HG02798 (cell line): ENCODE measurements around the gene KRTAP5-6.

Experiments
- ATAC-seq: cut with Tn5 transposase; IDR thresholded peaks from one replicate; pipeline ENCODE4 v1.9.1; 2021; ENCODE audit warnings: mild to moderate bottlenecking; ENCODE audit not compliant: unreplicated experiment, poor library complexity

Gene KRTAP5-6

GRCh38 chr11:1695548-1696108, 1.4 kb upstream of the KRTAP5-6 start:
- ATAC-seq = no peak

- ATAC-seq = no peak
Observed at GRCh38 chr11:1699771-1700170, 2.8 kb downstream of the KRTAP5-6 start.

- ATAC-seq = no peak
Observed at GRCh38 chr11:1701091-1701807, 4.3 kb downstream of the KRTAP5-6 start.

- ATAC-seq = no peak
Observed at GRCh38 chr11:1702506-1702905, 5.5 kb downstream of the KRTAP5-6 start.

- no peak for ATAC-seq
Observed at GRCh38 chr11:1703146-1703545, 6.2 kb downstream of the KRTAP5-6 start.

- no peak for ATAC-seq
Observed at GRCh38 chr11:1705126-1706052, 8.4 kb downstream of the KRTAP5-6 start.

- no peak for ATAC-seq
Observed at GRCh38 chr11:1706634-1707400, 9.8 kb downstream of the KRTAP5-6 start.

GRCh38 chr11:1707751-1708150, 10.8 kb downstream of the KRTAP5-6 start:
- no peak for ATAC-seq

GRCh38 chr11:1708716-1709115, 11.7 kb downstream of the KRTAP5-6 start:
- ATAC-seq = no peak

GRCh38 chr11:1714908-1715885, 18.2 kb downstream of the KRTAP5-6 start:
- no peak for ATAC-seq

GRCh38 chr11:1717745-1718144, 20.8 kb downstream of the KRTAP5-6 start:
- ATAC-seq = no peak

GRCh38 chr11:1718326-1718725, 21.3 kb downstream of the KRTAP5-6 start:
- no peak for ATAC-seq

- no peak for ATAC-seq
Observed at GRCh38 chr11:1719781-1720180, 22.8 kb downstream of the KRTAP5-6 start.

- no peak for ATAC-seq
Observed at GRCh38 chr11:1727096-1727690, 30.2 kb downstream of the KRTAP5-6 start.

GRCh38 chr11:1727861-1728260, 30.9 kb downstream of the KRTAP5-6 start:
- no peak for ATAC-seq

- no peak for ATAC-seq
Observed at GRCh38 chr11:1728301-1728700, 31.3 kb downstream of the KRTAP5-6 start.

- ATAC-seq = no peak
Observed at GRCh38 chr11:1728931-1729691, 32.1 kb downstream of the KRTAP5-6 start.

GRCh38 chr11:1729692-1730011, 32.7 kb downstream of the KRTAP5-6 start:
- ATAC-seq = no peak
